Measurements from ENCODE around the gene MAGEA12.
"Not testable (repeated sequence)": the region's sequence is repeated elsewhere in the genome, so short reads cannot be mapped to it uniquely, and the experiment has no call there.

The MAGEA12 gene

DNA sequence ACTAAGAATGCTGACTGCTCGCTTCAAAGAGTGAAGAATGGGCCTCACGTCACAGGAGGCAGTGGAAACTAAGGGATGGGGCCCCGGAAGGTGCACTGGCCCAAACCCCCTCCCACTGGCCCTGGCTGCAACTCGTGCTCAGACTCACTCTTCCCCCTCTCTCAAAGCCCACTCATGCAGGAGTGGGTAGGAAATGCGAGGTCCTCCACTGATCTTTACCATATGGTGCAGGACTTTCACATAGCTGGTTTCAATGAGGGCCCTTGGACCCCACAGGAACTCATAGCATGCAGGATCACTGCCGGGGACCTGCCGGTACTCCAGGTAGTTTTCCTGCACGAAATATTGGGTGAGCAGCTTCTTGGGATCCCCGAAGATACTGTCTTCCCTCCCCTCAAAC, 33.0 kb downstream of the MAGEA12 start:
- not testable (repeated sequence) for DNase-seq

DNA sequence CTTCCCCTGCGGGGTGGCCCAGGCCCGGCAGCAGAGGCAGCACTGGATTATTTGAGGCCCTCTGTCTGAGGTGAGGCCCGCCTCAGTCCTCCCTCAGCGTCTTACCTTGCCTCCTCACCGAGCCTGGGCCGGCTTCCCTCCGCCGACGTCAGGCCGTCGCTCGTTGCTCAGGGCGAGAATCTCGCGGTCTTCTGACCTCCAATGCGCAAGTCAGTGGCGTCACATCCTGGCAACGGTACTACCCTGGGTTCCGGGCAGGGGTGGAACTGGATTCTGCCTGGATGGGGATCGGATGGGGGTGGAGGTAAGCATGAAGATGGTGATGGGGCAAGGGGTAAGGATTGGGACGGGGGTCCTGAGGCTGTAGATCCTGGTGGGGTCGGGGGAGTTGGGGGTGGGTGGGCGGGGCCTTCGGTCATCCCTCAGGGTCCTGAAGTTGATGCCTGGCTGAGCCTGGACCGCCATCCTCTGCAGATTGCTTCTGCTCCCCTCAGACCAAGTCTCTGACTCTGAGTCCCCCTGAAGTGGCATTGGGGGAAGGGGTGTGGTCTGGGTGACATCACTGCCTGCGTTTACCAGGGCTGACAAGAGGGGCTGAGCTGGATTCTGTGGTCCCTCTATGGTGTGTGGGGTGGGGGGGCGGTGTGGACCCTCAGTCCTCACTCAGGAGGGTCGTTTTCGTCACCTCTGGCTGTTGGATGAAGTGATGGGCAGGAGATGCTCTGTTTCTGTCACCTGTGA, 36.2 kb downstream of the MAGEA12 start, which contains the start of gene MAGEA6:
Gene MAGEA6 (minus strand): TSS at position 141 of the 741 bp plus-strand sequence. CDS start 2,039 bp downstream, outside the sequence.
- DNase-seq, result not testable (repeated sequence)

- DNase-seq, result not testable (repeated sequence)
Measured at GRCh38 chrX:152787062-152787461, 53.5 kb downstream of the MAGEA12 start.

Measured in MV-4-11 (cell line).